ENCODE measurements around the gene ZBTB46.

DNA sequence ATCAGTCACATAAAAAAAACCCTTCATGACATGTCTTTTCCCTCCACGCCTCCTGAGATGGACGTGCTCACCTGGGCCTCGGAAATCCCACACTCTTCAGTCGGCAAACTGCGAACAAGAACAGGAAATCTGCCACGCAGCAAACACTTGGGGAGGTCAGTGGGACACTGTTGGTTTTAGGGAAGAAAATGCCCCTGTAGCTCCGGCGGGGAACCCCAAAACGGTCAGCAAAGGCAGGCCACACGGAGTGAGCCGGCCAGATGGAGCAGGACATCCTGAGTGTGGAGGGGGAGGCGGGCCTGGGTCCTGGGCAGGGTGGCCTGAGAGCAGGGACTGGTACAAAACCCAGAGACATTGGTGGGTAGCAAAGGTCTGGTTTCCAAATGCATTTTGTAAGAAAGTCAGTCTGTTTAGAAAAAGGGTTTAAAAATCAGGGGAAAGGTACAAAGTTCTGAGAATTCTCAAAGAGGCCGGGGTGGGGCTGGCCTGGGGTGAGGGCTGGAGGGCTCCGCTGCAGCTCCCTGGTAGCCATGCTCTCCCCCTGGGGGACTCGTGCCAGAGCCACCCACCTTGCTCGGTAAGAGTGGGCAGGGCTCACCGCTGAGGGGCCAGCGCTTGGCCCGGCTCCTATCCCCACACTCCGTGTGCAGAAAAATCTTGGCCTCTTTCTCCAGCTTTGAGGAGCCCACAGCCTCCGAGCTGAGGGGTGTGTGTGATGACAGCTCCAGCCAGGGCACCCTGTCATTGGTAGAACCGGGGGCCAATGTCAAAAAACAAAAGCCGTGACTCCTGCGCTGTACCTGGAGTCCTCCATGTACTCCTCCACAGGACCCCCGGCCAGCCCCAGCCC, 86.3 kb downstream of the ZBTB46 start:
- TF ChIP-seq ZNF317 (CRISPR knock-in tag; IDR thresholded peaks at IDR 0.05; ENCODE audit: borderline replicate concordance, low read depth) (no peak), SMAD4 (CRISPR knock-in tag; IDR thresholded peaks at IDR 0.05) (no peak), SP1 (CRISPR knock-in tag; conservative IDR thresholded peaks at IDR 0.05) (no peak), JUN (CRISPR knock-in tag; IDR thresholded peaks at IDR 0.05) (no peak), JAZF1 (CRISPR knock-in tag; IDR thresholded peaks at IDR 0.05) (no peak)
- TF ChIP-seq, protein P1, sequence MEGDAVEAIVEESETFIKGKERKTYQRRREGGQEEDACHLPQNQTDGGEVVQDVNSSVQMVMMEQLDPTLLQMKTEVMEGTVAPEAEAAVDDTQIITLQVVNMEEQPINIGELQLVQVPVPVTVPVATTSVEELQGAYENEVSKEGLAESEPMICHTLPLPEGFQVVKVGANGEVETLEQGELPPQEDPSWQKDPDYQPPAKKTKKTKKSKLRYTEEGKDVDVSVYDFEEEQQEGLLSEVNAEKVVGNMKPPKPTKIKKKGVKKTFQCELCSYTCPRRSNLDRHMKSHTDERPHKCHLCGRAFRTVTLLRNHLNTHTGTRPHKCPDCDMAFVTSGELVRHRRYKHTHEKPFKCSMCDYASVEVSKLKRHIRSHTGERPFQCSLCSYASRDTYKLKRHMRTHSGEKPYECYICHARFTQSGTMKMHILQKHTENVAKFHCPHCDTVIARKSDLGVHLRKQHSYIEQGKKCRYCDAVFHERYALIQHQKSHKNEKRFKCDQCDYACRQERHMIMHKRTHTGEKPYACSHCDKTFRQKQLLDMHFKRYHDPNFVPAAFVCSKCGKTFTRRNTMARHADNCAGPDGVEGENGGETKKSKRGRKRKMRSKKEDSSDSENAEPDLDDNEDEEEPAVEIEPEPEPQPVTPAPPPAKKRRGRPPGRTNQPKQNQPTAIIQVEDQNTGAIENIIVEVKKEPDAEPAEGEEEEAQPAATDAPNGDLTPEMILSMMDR (IDR thresholded peaks at IDR 0.05), result no peak
- TF ChIP-seq, protein P2, sequence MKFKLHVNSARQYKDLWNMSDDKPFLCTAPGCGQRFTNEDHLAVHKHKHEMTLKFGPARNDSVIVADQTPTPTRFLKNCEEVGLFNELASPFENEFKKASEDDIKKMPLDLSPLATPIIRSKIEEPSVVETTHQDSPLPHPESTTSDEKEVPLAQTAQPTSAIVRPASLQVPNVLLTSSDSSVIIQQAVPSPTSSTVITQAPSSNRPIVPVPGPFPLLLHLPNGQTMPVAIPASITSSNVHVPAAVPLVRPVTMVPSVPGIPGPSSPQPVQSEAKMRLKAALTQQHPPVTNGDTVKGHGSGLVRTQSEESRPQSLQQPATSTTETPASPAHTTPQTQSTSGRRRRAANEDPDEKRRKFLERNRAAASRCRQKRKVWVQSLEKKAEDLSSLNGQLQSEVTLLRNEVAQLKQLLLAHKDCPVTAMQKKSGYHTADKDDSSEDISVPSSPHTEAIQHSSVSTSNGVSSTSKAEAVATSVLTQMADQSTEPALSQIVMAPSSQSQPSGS (CRISPR knock-in tag; IDR thresholded peaks at IDR 0.05; ENCODE audit: borderline replicate concordance, low read depth), result no peak
- TF ChIP-seq, protein P3, sequence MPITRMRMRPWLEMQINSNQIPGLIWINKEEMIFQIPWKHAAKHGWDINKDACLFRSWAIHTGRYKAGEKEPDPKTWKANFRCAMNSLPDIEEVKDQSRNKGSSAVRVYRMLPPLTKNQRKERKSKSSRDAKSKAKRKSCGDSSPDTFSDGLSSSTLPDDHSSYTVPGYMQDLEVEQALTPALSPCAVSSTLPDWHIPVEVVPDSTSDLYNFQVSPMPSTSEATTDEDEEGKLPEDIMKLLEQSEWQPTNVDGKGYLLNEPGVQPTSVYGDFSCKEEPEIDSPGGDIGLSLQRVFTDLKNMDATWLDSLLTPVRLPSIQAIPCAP (CRISPR knock-in tag; IDR thresholded peaks at IDR 0.05), result no peak
- TF ChIP-seq, protein P4, sequence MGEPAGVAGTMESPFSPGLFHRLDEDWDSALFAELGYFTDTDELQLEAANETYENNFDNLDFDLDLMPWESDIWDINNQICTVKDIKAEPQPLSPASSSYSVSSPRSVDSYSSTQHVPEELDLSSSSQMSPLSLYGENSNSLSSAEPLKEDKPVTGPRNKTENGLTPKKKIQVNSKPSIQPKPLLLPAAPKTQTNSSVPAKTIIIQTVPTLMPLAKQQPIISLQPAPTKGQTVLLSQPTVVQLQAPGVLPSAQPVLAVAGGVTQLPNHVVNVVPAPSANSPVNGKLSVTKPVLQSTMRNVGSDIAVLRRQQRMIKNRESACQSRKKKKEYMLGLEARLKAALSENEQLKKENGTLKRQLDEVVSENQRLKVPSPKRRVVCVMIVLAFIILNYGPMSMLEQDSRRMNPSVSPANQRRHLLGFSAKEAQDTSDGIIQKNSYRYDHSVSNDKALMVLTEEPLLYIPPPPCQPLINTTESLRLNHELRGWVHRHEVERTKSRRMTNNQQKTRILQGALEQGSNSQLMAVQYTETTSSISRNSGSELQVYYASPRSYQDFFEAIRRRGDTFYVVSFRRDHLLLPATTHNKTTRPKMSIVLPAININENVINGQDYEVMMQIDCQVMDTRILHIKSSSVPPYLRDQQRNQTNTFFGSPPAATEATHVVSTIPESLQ (CRISPR knock-in tag; IDR thresholded peaks at IDR 0.05), result no peak
- TF ChIP-seq, protein P5, sequence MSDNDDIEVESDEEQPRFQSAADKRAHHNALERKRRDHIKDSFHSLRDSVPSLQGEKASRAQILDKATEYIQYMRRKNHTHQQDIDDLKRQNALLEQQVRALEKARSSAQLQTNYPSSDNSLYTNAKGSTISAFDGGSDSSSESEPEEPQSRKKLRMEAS (CRISPR knock-in tag; IDR thresholded peaks at IDR 0.05), result no peak
- TF ChIP-seq, protein P6, sequence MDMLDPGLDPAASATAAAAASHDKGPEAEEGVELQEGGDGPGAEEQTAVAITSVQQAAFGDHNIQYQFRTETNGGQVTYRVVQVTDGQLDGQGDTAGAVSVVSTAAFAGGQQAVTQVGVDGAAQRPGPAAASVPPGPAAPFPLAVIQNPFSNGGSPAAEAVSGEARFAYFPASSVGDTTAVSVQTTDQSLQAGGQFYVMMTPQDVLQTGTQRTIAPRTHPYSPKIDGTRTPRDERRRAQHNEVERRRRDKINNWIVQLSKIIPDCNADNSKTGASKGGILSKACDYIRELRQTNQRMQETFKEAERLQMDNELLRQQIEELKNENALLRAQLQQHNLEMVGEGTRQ (CRISPR knock-in tag; IDR thresholded peaks at IDR 0.05), result no peak
- TF ChIP-seq, protein P7, sequence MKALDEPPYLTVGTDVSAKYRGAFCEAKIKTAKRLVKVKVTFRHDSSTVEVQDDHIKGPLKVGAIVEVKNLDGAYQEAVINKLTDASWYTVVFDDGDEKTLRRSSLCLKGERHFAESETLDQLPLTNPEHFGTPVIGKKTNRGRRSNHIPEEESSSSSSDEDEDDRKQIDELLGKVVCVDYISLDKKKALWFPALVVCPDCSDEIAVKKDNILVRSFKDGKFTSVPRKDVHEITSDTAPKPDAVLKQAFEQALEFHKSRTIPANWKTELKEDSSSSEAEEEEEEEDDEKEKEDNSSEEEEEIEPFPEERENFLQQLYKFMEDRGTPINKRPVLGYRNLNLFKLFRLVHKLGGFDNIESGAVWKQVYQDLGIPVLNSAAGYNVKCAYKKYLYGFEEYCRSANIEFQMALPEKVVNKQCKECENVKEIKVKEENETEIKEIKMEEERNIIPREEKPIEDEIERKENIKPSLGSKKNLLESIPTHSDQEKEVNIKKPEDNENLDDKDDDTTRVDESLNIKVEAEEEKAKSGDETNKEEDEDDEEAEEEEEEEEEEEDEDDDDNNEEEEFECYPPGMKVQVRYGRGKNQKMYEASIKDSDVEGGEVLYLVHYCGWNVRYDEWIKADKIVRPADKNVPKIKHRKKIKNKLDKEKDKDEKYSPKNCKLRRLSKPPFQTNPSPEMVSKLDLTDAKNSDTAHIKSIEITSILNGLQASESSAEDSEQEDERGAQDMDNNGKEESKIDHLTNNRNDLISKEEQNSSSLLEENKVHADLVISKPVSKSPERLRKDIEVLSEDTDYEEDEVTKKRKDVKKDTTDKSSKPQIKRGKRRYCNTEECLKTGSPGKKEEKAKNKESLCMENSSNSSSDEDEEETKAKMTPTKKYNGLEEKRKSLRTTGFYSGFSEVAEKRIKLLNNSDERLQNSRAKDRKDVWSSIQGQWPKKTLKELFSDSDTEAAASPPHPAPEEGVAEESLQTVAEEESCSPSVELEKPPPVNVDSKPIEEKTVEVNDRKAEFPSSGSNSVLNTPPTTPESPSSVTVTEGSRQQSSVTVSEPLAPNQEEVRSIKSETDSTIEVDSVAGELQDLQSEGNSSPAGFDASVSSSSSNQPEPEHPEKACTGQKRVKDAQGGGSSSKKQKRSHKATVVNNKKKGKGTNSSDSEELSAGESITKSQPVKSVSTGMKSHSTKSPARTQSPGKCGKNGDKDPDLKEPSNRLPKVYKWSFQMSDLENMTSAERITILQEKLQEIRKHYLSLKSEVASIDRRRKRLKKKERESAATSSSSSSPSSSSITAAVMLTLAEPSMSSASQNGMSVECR (CRISPR knock-in tag; IDR thresholded peaks at IDR 0.05; ENCODE audit: borderline replicate concordance), result no peak
- TF ChIP-seq, protein P8, sequence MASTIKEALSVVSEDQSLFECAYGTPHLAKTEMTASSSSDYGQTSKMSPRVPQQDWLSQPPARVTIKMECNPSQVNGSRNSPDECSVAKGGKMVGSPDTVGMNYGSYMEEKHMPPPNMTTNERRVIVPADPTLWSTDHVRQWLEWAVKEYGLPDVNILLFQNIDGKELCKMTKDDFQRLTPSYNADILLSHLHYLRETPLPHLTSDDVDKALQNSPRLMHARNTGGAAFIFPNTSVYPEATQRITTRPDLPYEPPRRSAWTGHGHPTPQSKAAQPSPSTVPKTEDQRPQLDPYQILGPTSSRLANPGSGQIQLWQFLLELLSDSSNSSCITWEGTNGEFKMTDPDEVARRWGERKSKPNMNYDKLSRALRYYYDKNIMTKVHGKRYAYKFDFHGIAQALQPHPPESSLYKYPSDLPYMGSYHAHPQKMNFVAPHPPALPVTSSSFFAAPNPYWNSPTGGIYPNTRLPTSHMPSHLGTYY (CRISPR knock-in tag; IDR thresholded peaks at IDR 0.05), result no peak
